H9 (cell line): ENCODE data around the gene CAB39L. TPM values are rescaled to one million over a fixed set of nuclear protein-coding genes. Genes with fewer than 3 reads are reported as not detected.

Source experiments
- DNase-seq: peaks from one replicate; pipeline ENCODE4 v3.0.0-alpha.2; 2017
- H2AFZ ChIP-seq: one replicate; pipeline ENCODE4 v1.6.1; 2013; ENCODE audit warnings: mild to moderate bottlenecking, low read length, control low read depth, moderate library complexity
- H2AK5ac ChIP-seq: 2 replicates; pipeline ENCODE4 v1.6.1; 2013; ENCODE audit warnings: low read length, control low read depth, mixed read lengths; ENCODE audit not compliant: insufficient read length
- H2BK120ac ChIP-seq: one replicate; pipeline ENCODE4 v1.6.1; 2013; ENCODE audit warnings: low read depth, mild to moderate bottlenecking, low read length, control low read depth, inconsistent platforms; ENCODE audit not compliant: poor library complexity, severe bottlenecking
- H2BK12ac ChIP-seq: 2 replicates; pipeline ENCODE4 v1.6.1; 2013; ENCODE audit warnings: low read length, control low read depth, mixed read lengths, low read depth; ENCODE audit not compliant: insufficient read length
- H2BK15ac ChIP-seq: 2 replicates; pipeline ENCODE4 v1.6.1; 2013; ENCODE audit warnings: low read depth, low read length, control low read depth
- H2BK20ac ChIP-seq: one replicate; pipeline ENCODE4 v1.6.1; 2013; ENCODE audit warnings: low read depth, mild to moderate bottlenecking, low read length, control low read depth, inconsistent platforms; ENCODE audit not compliant: poor library complexity, severe bottlenecking
- H2BK5ac ChIP-seq: 2 replicates; pipeline ENCODE4 v1.6.1; 2013; ENCODE audit warnings: low read length, control low read depth, mixed read lengths; ENCODE audit not compliant: insufficient read length
- H3K14ac ChIP-seq: 2 replicates; pipeline ENCODE4 v1.6.1; 2013; ENCODE audit warnings: low read length, control low read depth; ENCODE audit not compliant: insufficient read depth
- H3K18ac ChIP-seq: 2 replicates; pipeline ENCODE4 v1.6.1; 2013; ENCODE audit warnings: low read depth, mild to moderate bottlenecking, mixed read lengths, low read length, control low read depth; ENCODE audit not compliant: insufficient read length
- H3K23ac ChIP-seq: 2 replicates; pipeline ENCODE4 v1.6.1; 2013; ENCODE audit warnings: low read length, control low read depth, mixed read lengths, low read depth; ENCODE audit not compliant: insufficient read length
- H3K23me2 ChIP-seq: 2 replicates; pipeline ENCODE4 v1.6.1; 2013; ENCODE audit warnings: low read depth, mild to moderate bottlenecking, mixed read lengths, low read length, control low read depth; ENCODE audit not compliant: insufficient read length, poor library complexity, severe bottlenecking
- H3K27ac ChIP-seq: 2 replicates; pipeline ENCODE4 v1.5.1; 2013; ENCODE audit warnings: low read length, control low read depth, mixed read lengths, low read depth; ENCODE audit not compliant: insufficient read length
- H3K27me3 ChIP-seq: 2 replicates; pipeline ENCODE4 v1.6.1; 2013; ENCODE audit warnings: low read length, control low read depth, inconsistent platforms; ENCODE audit not compliant: insufficient read depth
- H3K4ac ChIP-seq: 2 replicates; pipeline ENCODE4 v1.6.1; 2013; ENCODE audit warnings: low read depth, mild to moderate bottlenecking, control low read depth, inconsistent platforms, low read length, moderate library complexity
- H3K4me1 ChIP-seq: 2 replicates; pipeline ENCODE4 v1.6.1; 2013; ENCODE audit warnings: low read length, control low read depth, inconsistent platforms; ENCODE audit not compliant: insufficient read depth
- H3K4me2 ChIP-seq: 2 replicates; pipeline ENCODE4 v1.6.1; 2013; ENCODE audit warnings: low read length, control low read depth, mixed read lengths; ENCODE audit not compliant: insufficient read length, insufficient read depth
- H3K56ac ChIP-seq: 2 replicates; pipeline ENCODE4 v1.6.1; 2013; ENCODE audit warnings: low read depth, mild to moderate bottlenecking, mixed read lengths, low read length, control low read depth; ENCODE audit not compliant: insufficient read length
- H3K79me1 ChIP-seq: 2 replicates; pipeline ENCODE4 v1.6.1; 2013; ENCODE audit warnings: low read depth, mild to moderate bottlenecking, moderate library complexity, low read length, control low read depth, inconsistent platforms; ENCODE audit not compliant: insufficient read depth, poor library complexity, severe bottlenecking
- H3K79me2 ChIP-seq: 2 replicates; pipeline ENCODE4 v1.6.1; 2013; ENCODE audit warnings: low read length, control low read depth, inconsistent platforms; ENCODE audit not compliant: insufficient read depth
- H3K9ac ChIP-seq: 2 replicates; pipeline ENCODE4 v1.6.1; 2013; ENCODE audit warnings: low read length, control low read depth, mixed read lengths; ENCODE audit not compliant: insufficient read length; ENCODE audit errors: extremely low read depth
- H3K9me3 ChIP-seq: one replicate; pipeline ENCODE4 v1.6.1; 2013; ENCODE audit warnings: low read depth, low read length, inconsistent platforms; ENCODE audit not compliant: control insufficient read depth
- H3T11ph ChIP-seq: one replicate; pipeline ENCODE4 v1.6.1; 2013; ENCODE audit warnings: mild to moderate bottlenecking, low read length, control low read depth, inconsistent platforms
- H4K20me1 ChIP-seq: one replicate; pipeline ENCODE4 v1.6.1; 2013; ENCODE audit not compliant: control insufficient read depth, insufficient read length, insufficient read depth
- H4K5ac ChIP-seq: 2 replicates; pipeline ENCODE4 v1.6.1; 2013; ENCODE audit warnings: low read depth, mild to moderate bottlenecking, mixed read lengths, low read length, control low read depth; ENCODE audit not compliant: insufficient read length
- H4K8ac ChIP-seq: replicated peaks from 2 replicates; pipeline ENCODE4 v1.6.1; 2013; ENCODE audit warnings: low read length, control low read depth, mixed read lengths, low read depth; ENCODE audit not compliant: insufficient read length
- H4K91ac ChIP-seq: 2 replicates; pipeline ENCODE4 v1.6.1; 2013; ENCODE audit warnings: low read depth, mild to moderate bottlenecking, moderate library complexity, mixed read lengths, low read length, control low read depth; ENCODE audit not compliant: insufficient read length
- H3K27ac Mint-ChIP-seq, 3 experiments: 2 replicates in 2 of 3; 3 replicates in 1 of 3; pipeline ENCODE4 v1.8.0; 2020 to 2021; ENCODE audit warnings: mixed read lengths in 3 of 3, mild to moderate bottlenecking in 1 of 3, moderate library complexity in 1 of 3
- H3K27me3 Mint-ChIP-seq: 2 replicates; pipeline ENCODE4 v1.8.0; 2021; ENCODE audit warnings: low read depth, mild to moderate bottlenecking, moderate library complexity, mixed read lengths
- H3K36me3 Mint-ChIP-seq, 3 experiments: 2 replicates in 2 of 3; 3 replicates in 1 of 3; pipeline ENCODE4 v1.8.0; 2020 to 2021; ENCODE audit warnings: low read depth in 3 of 3, mixed read lengths in 3 of 3; ENCODE audit not compliant: insufficient read depth in 1 of 3
- H3K4me1 Mint-ChIP-seq, 2 experiments: 2 replicates each; pipeline ENCODE4 v1.8.0; 2020; ENCODE audit warnings: mixed read lengths in 2 of 2
- H3K4me3 Mint-ChIP-seq, 2 experiments: 2 replicates in 1 of 2; 3 replicates in 1 of 2; pipeline ENCODE4 v1.8.0; 2020 to 2021; ENCODE audit warnings: mild to moderate bottlenecking in 2 of 2, mixed read lengths in 2 of 2, moderate library complexity in 1 of 2
- H3K9me3 Mint-ChIP-seq, 2 experiments: 2 replicates in 1 of 2; 3 replicates in 1 of 2; pipeline ENCODE4 v1.8.0; 2020; ENCODE audit warnings: mild to moderate bottlenecking in 2 of 2, mixed read lengths in 2 of 2, moderate library complexity in 1 of 2
- CTCF ChIP-seq: fragments of 200-600 bp; sonication (generic); conservative IDR thresholded peaks from 3 replicates; pipeline ENCODE4 v1.8.0; 2021; ENCODE audit warnings: antibody characterized with exemption, mild to moderate bottlenecking
- whole genome bisulfite sequencing: extraction: QIAGEN DNeasy Blood & Tissue Kit; methylation state at CpG from one replicate; pipeline ENCODE4 v1.1.7; 2013; ENCODE audit warnings: missing lambda C conversion rate, low lambda C conversion rate, mixed read lengths; ENCODE audit not compliant: insufficient read length; ENCODE audit errors: extremely low coverage; 5-methylcytosine and 5-hydroxymethylcytosine counted together
- total RNA-seq: library from RNA; stranded (reverse); gene quantifications from 2 replicates; pipeline ENCODE4 v1.2.1, GENCODE V29; 2021

The CAB39L gene
- total RNA-seq, 1 experiment from 2014 or later, result 6.0 TPM

- no peak overlapping the region for H3K9ac ChIP-seq
- no peak overlapping the region for H3K4me3 Mint-ChIP-seq
- H3K4me2 ChIP-seq, result no peak overlapping the region
- H3K14ac ChIP-seq, result no peak overlapping the region
- H3K23me2 ChIP-seq, result no peaks in the 10 kb centered on the region
- H2BK120ac ChIP-seq, result no peak overlapping the region
- H3K9me3 ChIP-seq, result no peaks in the 10 kb centered on the region
- H3K9me3 Mint-ChIP-seq, result no peaks in the 10 kb centered on the region
- DNase-seq, result no peak
- H2BK5ac ChIP-seq, result no peak overlapping the region
- H3K36me3 Mint-ChIP-seq, result peaks cover 0 to 4% (median 0%) of the 10 kb centered on the region in 3 experiments; a peak in 3 of 7 replicates
- no peak overlapping the region for H3K4ac ChIP-seq
- no peak overlapping the region for H2BK20ac ChIP-seq
- H2BK12ac ChIP-seq, result no peak overlapping the region
- no peaks in the 10 kb centered on the region for H4K20me1 ChIP-seq
- H3K23ac ChIP-seq, result no peak overlapping the region
- no peaks in the 10 kb centered on the region for H3K79me1 ChIP-seq
- no peak overlapping the region for H2BK15ac ChIP-seq
- no peak overlapping the region for H3K27ac Mint-ChIP-seq
- H3K27me3 ChIP-seq, result no peaks in the 10 kb centered on the region
- no peak overlapping the region for H3K18ac ChIP-seq
- TF ChIP-seq CTCF, result no peak
- no peak overlapping the region for H3T11ph ChIP-seq
- H3K79me2 ChIP-seq, result no peaks in the 10 kb centered on the region
- no peak overlapping the region for H4K8ac ChIP-seq
- no peaks in the 10 kb centered on the region; the same call in 1 of the 2 replicates for H3K27me3 Mint-ChIP-seq
- no CpG with 5 or more reads among the region's 2 CpGs for WGBS
- H2AFZ ChIP-seq, result no peak overlapping the region
- no peak overlapping the region for H4K91ac ChIP-seq
- H4K5ac ChIP-seq, result no peak overlapping the region
- H3K4me1 Mint-ChIP-seq, result no peaks in the 10 kb centered on the region
- H3K4me1 ChIP-seq, result no peaks in the 10 kb centered on the region
- H3K56ac ChIP-seq, result no peak overlapping the region
- no peak overlapping the region for H2AK5ac ChIP-seq
- no peak overlapping the region for H3K27ac ChIP-seq
Observed at GRCh38 chr13:49488563-49488962, 44.7 kb upstream of the CAB39L start.
